ENCODE results near the gene MYZAP. TPM values are rescaled to one million over a fixed set of nuclear protein-coding genes. Genes with fewer than 3 reads are reported as not detected.

MYZAP gene
- total and polyA plus RNA-seq, 2 experiments from 2014 or later = 143 to 175 TPM

DNA sequence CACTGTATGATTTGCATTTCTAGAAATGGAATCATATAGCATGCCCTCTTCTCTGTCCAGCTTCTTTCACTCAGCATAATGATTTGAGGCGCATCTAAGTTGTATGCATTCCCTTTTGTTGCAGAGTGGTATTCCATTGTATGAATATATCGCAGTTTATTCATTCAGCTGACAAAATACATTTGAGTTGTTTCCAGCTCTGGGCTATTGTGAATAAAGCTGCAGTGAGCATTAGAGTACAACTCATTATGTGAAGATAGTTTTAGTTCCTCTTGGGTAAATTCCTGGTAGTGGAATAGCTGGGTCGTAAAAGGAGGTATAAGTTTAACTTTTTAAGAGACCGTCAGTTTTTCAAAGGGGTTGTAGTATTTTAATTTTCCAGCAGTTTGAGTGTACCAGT is 76.3 kb downstream of the MYZAP start:
- Histone ChIP-seq H3K4me3 (no peak overlapping the region), H3K27me3 (no peaks in the 10 kb centered on the region), H3K36me3 (no peaks in the 10 kb centered on the region), H3K9me3 (ENCODE audit: low read depth) (no peaks in the 10 kb centered on the region), H3K27ac (no peak overlapping the region), H3K4me1 (ENCODE audit: low read depth) (no peaks in the 10 kb centered on the region)
- TF ChIP-seq, protein P1, sequence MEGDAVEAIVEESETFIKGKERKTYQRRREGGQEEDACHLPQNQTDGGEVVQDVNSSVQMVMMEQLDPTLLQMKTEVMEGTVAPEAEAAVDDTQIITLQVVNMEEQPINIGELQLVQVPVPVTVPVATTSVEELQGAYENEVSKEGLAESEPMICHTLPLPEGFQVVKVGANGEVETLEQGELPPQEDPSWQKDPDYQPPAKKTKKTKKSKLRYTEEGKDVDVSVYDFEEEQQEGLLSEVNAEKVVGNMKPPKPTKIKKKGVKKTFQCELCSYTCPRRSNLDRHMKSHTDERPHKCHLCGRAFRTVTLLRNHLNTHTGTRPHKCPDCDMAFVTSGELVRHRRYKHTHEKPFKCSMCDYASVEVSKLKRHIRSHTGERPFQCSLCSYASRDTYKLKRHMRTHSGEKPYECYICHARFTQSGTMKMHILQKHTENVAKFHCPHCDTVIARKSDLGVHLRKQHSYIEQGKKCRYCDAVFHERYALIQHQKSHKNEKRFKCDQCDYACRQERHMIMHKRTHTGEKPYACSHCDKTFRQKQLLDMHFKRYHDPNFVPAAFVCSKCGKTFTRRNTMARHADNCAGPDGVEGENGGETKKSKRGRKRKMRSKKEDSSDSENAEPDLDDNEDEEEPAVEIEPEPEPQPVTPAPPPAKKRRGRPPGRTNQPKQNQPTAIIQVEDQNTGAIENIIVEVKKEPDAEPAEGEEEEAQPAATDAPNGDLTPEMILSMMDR (IDR thresholded peaks at IDR 0.05; ENCODE audit: low read depth, low read length) = no peak
- DNase-seq (ENCODE audit: low read depth in 1 of 2, low spot score in 1 of 2) = no peak

DNA sequence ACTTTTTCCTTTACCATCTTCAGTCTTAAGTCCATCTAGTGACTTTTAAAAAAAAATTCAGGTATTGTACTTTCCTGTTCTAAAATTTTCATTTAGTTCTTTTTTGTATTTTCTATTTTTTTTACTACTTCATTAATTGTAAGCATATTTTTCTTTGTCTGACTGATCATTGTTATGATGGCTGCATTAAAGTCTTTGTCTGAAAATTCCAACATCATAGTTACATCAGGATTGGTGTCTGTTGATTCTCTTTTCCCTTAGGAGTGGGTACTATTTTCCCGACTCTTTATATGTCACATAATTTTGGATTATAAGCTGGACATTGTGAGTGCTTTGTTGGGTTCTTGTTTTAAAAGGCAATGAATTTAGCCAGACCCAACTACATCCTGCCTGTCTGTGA is 79.9 kb downstream of the MYZAP start:
- no peak for DNase-seq (ENCODE audit: low read depth in 1 of 2, low spot score in 1 of 2)
- no peak overlapping the region for H3K27ac ChIP-seq
- no peak overlapping the region for H3K4me3 ChIP-seq
- no peaks in the 10 kb centered on the region for H3K4me1 ChIP-seq (ENCODE audit: low read depth)
- no peaks in the 10 kb centered on the region for H3K9me3 ChIP-seq (ENCODE audit: low read depth)
- H3K27me3 ChIP-seq = no peaks in the 10 kb centered on the region
- H3K36me3 ChIP-seq = peaks cover 10% of the 10 kb centered on the region
- TF ChIP-seq, protein P1 (IDR thresholded peaks at IDR 0.05; ENCODE audit: low read depth, low read length) = no peak

DNA sequence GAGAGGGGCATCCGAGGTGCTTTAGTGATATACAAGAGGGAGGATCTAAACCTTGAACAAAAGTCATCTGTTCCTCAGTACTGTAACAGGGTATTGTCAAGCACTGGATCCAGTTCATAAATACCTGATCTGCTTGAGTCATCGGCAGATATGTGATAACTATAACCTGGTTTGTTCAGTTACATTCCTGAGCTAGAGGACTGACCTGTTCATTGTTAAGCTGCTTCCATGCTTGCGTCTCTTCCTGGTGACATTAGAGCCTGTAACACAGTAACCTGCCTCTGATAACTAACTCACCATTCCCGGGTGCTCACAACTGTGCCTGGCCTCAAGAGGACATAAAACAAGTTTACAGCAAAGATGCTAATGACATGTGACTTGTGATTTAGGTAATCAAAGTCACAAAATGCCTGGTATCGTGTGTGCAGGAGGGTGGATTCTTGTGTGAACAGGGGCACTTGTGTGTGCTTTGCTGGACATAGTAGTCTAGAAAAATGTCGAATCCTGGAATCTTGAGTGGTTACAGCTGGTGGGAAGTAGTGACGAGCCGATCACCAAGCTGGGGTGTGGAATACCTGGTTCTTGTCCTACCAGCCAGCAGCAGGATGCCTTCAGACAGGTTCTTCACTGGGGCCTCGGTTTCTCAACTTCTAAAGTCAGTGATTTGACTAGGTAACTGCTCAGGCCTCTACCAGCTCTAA is 83.9 kb downstream of the MYZAP start:
- no peaks in the 10 kb centered on the region for H3K9me3 ChIP-seq (ENCODE audit: low read depth)
- no peaks in the 10 kb centered on the region for H3K4me1 ChIP-seq (ENCODE audit: low read depth)
- H3K27me3 ChIP-seq = no peaks in the 10 kb centered on the region
- TF ChIP-seq, protein P1 (IDR thresholded peaks at IDR 0.05; ENCODE audit: low read depth, low read length) = no peak
- H3K36me3 ChIP-seq = peaks cover 10% of the 10 kb centered on the region
- no peak for DNase-seq (ENCODE audit: low read depth in 1 of 2, low spot score in 1 of 2)
- H3K27ac ChIP-seq = no peak overlapping the region
- no peak overlapping the region for H3K4me3 ChIP-seq

DNA sequence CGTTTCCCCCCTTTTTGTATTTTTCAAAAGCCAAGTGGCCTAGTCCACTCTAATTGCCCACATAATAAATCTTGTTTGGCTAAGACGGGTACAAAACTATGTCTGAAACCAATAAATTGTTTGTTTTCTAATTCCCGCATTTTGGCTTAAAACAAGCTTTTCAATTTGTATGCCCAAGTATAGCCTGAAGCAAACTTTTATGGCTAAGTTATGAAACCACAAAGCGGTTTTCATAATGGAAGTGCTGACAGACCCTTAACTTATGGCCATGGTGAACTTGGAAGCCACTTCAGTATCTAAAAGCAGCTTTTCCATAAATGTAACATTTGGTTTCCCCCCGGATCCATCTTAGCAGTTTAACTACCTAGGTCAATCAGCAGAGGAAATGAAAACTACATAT is 84.9 kb downstream of the MYZAP start:
- Histone ChIP-seq H3K4me3 (no peak overlapping the region), H3K27me3 (no peaks in the 10 kb centered on the region), H3K27ac (no peak overlapping the region), H3K9me3 (ENCODE audit: low read depth) (no peaks in the 10 kb centered on the region), H3K4me1 (ENCODE audit: low read depth) (no peaks in the 10 kb centered on the region), H3K36me3 (peaks cover 10% of the 10 kb centered on the region)
- TF ChIP-seq, protein P1 (IDR thresholded peaks at IDR 0.05; ENCODE audit: low read depth, low read length) = no peak
- no peak for DNase-seq (ENCODE audit: low read depth in 1 of 2, low spot score in 1 of 2)

DNA sequence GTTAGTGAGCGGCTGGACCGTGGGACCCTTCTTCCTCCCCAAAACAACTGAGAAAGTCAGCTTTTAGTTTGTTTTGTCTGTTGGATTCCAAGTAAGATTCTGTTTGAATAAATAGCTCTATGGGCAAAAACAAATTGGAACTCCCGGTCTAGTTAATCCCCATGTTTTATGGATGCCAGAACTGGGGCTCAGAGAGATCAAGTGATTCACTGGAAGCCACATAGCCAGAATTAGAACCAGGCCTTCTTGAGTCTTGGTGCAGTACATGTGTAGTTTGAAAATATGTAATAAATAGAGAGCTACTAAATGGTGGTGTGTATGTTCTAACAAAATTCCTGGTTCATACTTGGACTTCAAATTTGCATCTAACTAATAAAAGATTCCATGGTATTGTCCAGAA is 85.5 kb downstream of the MYZAP start:
- DNase-seq (ENCODE audit: low read depth in 1 of 2, low spot score in 1 of 2) = no peak
- TF ChIP-seq, protein P1 (IDR thresholded peaks at IDR 0.05; ENCODE audit: low read depth, low read length) = no peak

More for the DNA sequence above, 85.5 kb downstream of the MYZAP start:
- Histone ChIP-seq H3K27me3 (no peaks in the 10 kb centered on the region), H3K4me1 (ENCODE audit: low read depth) (no peaks in the 10 kb centered on the region), H3K4me3 (no peak overlapping the region), H3K36me3 (peaks cover 10% of the 10 kb centered on the region), H3K9me3 (ENCODE audit: low read depth) (no peaks in the 10 kb centered on the region), H3K27ac (no peak overlapping the region)

Measured in cardiac muscle cell (in vitro differentiated cells and primary cell).